IMR-90 (cell line): ENCODE measurements around the gene ANKRD27. TPM values are rescaled to one million over a fixed set of nuclear protein-coding genes. Genes with fewer than 3 reads are reported as not detected.

Experiments used
- ATAC-seq: fragments of 200-7000 bp; cut with Tn5 transposase; 2 replicates; pipeline ENCODE4 v1.9.1; 2020; ENCODE audit warnings: low read depth, mild to moderate bottlenecking, moderate library complexity
- BruUV-seq: library from RNA; stranded (reverse); fragments of 400-500 nt; replicated peaks from 2 replicates; lab custom pipeline; 2021; lab: Mats Ljungman, UMichigan
- CTCF ChIA-PET: fragments of 300-600 bp; formaldehyde crosslinking; extraction: SDS; loops from one replicate; lab custom pipeline; 2021; ENCODE audit warnings: antibody characterized with exemption; lab: Yijun Ruan, JAX
- POLR2A ChIA-PET: fragments of 300-600 bp; sonication (Branson Sonifier 250); formaldehyde crosslinking; loops from one replicate; lab custom pipeline; 2022; ENCODE audit warnings: antibody characterized with exemption; ENCODE audit not compliant: unreplicated experiment; lab: Charles Lee
- DNase-seq: peaks from one replicate; pipeline ENCODE4 v3.0.0; 2013
- H2AFZ ChIP-seq: replicated peaks from 2 replicates; pipeline ENCODE3; 2013; ENCODE audit warnings: low read length, mild to moderate bottlenecking; ENCODE audit not compliant: poor library complexity
- H2AK5ac ChIP-seq: 2 replicates; pipeline ENCODE4 v1.6.1; 2013; ENCODE audit warnings: low read depth, low read length, inconsistent platforms
- H2AK9ac ChIP-seq: replicated peaks from 2 replicates; pipeline ENCODE3; 2013; ENCODE audit warnings: mild to moderate bottlenecking, low read depth, low read length, moderate library complexity; ENCODE audit not compliant: poor library complexity
- H2BK120ac ChIP-seq: 2 replicates; pipeline ENCODE4 v1.6.1; 2013; ENCODE audit warnings: low read depth, low read length, inconsistent platforms
- H2BK15ac ChIP-seq: 3 replicates; pipeline ENCODE4 v1.6.1; 2013; ENCODE audit warnings: low read depth, low read length, inconsistent platforms
- H2BK20ac ChIP-seq: 2 replicates; pipeline ENCODE4 v1.6.1; 2013; ENCODE audit warnings: low read depth, mild to moderate bottlenecking, inconsistent platforms, low read length, moderate library complexity
- H2BK5ac ChIP-seq: 2 replicates; pipeline ENCODE4 v1.6.1; 2013; ENCODE audit warnings: mild to moderate bottlenecking, low read depth, low read length, inconsistent platforms; ENCODE audit not compliant: poor library complexity, severe bottlenecking
- H3K14ac ChIP-seq: replicated peaks from 2 replicates; pipeline ENCODE4 v1.6.1; 2013; ENCODE audit warnings: low read depth, low read length, inconsistent platforms
- H3K18ac ChIP-seq: 2 replicates; pipeline ENCODE4 v1.6.1; 2013; ENCODE audit warnings: low read depth, low read length, control low read depth
- H3K23ac ChIP-seq: 2 replicates; pipeline ENCODE4 v1.6.1; 2013; ENCODE audit warnings: low read depth, low read length, inconsistent platforms
- H3K27ac ChIP-seq: 2 replicates; pipeline ENCODE4 v1.5.1; 2013; ENCODE audit warnings: mild to moderate bottlenecking, control low read depth, low read length; ENCODE audit not compliant: insufficient read depth
- H3K27me3 ChIP-seq: 2 replicates; pipeline ENCODE4 v1.6.1; 2013; ENCODE audit warnings: low read length; ENCODE audit not compliant: control insufficient read depth, insufficient read depth
- H3K36me3 ChIP-seq: 2 replicates; pipeline ENCODE4 v1.6.1; 2013; ENCODE audit warnings: low read length, mixed read lengths; ENCODE audit not compliant: control insufficient read depth, insufficient read depth
- H3K4ac ChIP-seq: 2 replicates; pipeline ENCODE4 v1.6.1; 2013; ENCODE audit warnings: low read depth, low read length, inconsistent platforms
- H3K4me1 ChIP-seq: 2 replicates; pipeline ENCODE4 v1.6.1; 2013; ENCODE audit warnings: low read length, mixed read lengths; ENCODE audit not compliant: control insufficient read depth, insufficient read depth
- H3K4me2 ChIP-seq: 2 replicates; pipeline ENCODE4 v1.6.1; 2013; ENCODE audit warnings: low read depth, mild to moderate bottlenecking, control low read depth, low read length, moderate library complexity
- H3K4me3 ChIP-seq: 2 replicates; pipeline ENCODE4 v1.5.1; 2013; ENCODE audit warnings: low read depth, mild to moderate bottlenecking, control low read depth, low read length, moderate library complexity; ENCODE audit not compliant: insufficient read depth
- H3K56ac ChIP-seq: 2 replicates; pipeline ENCODE4 v1.6.1; 2013; ENCODE audit warnings: low read length, inconsistent platforms; ENCODE audit not compliant: insufficient read depth; ENCODE audit errors: extremely low read depth
- H3K79me1 ChIP-seq, 2 experiments: 2 replicates each; pipeline ENCODE4 v1.6.1; 2013; ENCODE audit warnings: low read length in 2 of 2, inconsistent platforms in 1 of 2, low read depth in 1 of 2
- H3K9ac ChIP-seq: 2 replicates; pipeline ENCODE4 v1.6.1; 2013; ENCODE audit warnings: low read depth, low read length, control low read depth
- H3K9me1 ChIP-seq: 2 replicates; pipeline ENCODE4 v1.6.1; 2013; ENCODE audit warnings: low read length, inconsistent platforms; ENCODE audit not compliant: insufficient read depth
- H3K9me3 ChIP-seq: 2 replicates; pipeline ENCODE4 v1.6.1; 2013; ENCODE audit warnings: low read length; ENCODE audit not compliant: control insufficient read depth, insufficient read depth
- H4K20me1 ChIP-seq: 2 replicates; pipeline ENCODE4 v1.6.1; 2013; ENCODE audit warnings: low read length, inconsistent platforms; ENCODE audit not compliant: insufficient read depth
- H4K5ac ChIP-seq: 2 replicates; pipeline ENCODE4 v1.6.1; 2013; ENCODE audit warnings: mild to moderate bottlenecking, low read depth, low read length, control low read depth
- H4K8ac ChIP-seq, 2 experiments: 2 replicates each; pipeline ENCODE4 v1.6.1; 2013; ENCODE audit warnings: low read depth in 2 of 2, low read length in 2 of 2, control low read depth in 1 of 2, inconsistent platforms in 1 of 2
- H4K91ac ChIP-seq: 2 replicates; pipeline ENCODE4 v1.6.1; 2013; ENCODE audit warnings: low read depth, low read length, inconsistent platforms; ENCODE audit not compliant: insufficient read depth
- MAFK ChIP-seq: IDR thresholded peaks from 2 replicates; pipeline ENCODE4 v1.6.1; 2012; ENCODE audit warnings: low read depth, low read length, improper control_type of control experiment
- RFX5 ChIP-seq: IDR thresholded peaks from 2 replicates; pipeline ENCODE4 v1.8.0; 2012; ENCODE audit warnings: low read depth, mild to moderate bottlenecking, low read length, moderate library complexity
- SMC3 ChIP-seq: fragments of 150-350 bp; IDR thresholded peaks from 2 replicates; pipeline ENCODE4 v1.6.1; 2016; ENCODE audit warnings: low read depth, mild to moderate bottlenecking, antibody characterized with exemption, low read length, moderate library complexity
- WGBS, 2 experiments: methylation state at CpG; one replicate each; pipeline versions ENCODE4 v1.1.5 to v1.1.7; 2013; ENCODE audit warnings: missing lambda C conversion rate in 2 of 2; ENCODE audit not compliant: insufficient read length in 1 of 2; ENCODE audit errors: extremely low coverage in 2 of 2; 5-methylcytosine and 5-hydroxymethylcytosine counted together
- dilution Hi-C: fragments of 300-500 bp; cut with HindIII; formaldehyde crosslinking; loops from one replicate; pipeline ENCODE4 v1.14.3; 2018; ENCODE audit warnings: low sequenced_read_pairs; ENCODE audit not compliant: unreplicated experiment
- in situ Hi-C: fragments of 300-500 bp; cut with MboI; formaldehyde crosslinking; loops from 3 replicates; pipeline ENCODE4 v1.14.3; 2019; ENCODE audit warnings: low sequenced_read_pairs, inconsistent platforms, mixed read lengths
- intact Hi-C: fragments of 100-400 bp; cut with micrococcal nuclease; formaldehyde crosslinking; loops from 2 replicates; pipeline ENCODE4 v1.10.0; 2022
- polyA plus RNA-seq, 3 experiments: library from polyadenylated mRNA; depleted of rRNA; stranded (reverse); fragments of >200 nt; gene quantifications; 2 replicates each; pipeline ENCODE4 v1.2.3, GENCODE V29; 2012; ENCODE audit warnings: low replicate concordance in 1 of 3
- total RNA-seq: library from RNA; depleted of rRNA; stranded (reverse); fragments of >200 nt; gene quantifications from 2 replicates; pipeline ENCODE4 v1.2.3, GENCODE V29; 2012

Gene ANKRD27
- total and polyA plus RNA-seq, 2 of the 4 experiments (the other 2 are of a cell fraction): 16.7 to 35.0 TPM

GRCh38 chr19:32686847-32687475 lies 12.0 kb upstream of the ANKRD27 start:
- no peak for ATAC-seq
- POLR2A ChIA-PET: no interaction called here
- dilution Hi-C loops: no loop called here

More at GRCh38 chr19:32686847-32687475, 12.0 kb upstream of the ANKRD27 start:
- H4K20me1 ChIP-seq: no peaks in the 10 kb centered on the region
- no peak overlapping the region for H2AK5ac ChIP-seq
- no peak overlapping the region for H2BK20ac ChIP-seq
- no peak overlapping the region for H4K5ac ChIP-seq
- H4K91ac ChIP-seq: no peak overlapping the region
- H3K4me3 ChIP-seq: no peak overlapping the region
- H3K4ac ChIP-seq: no peak overlapping the region
- H3K27ac ChIP-seq: no peak overlapping the region
- H2AK9ac ChIP-seq: no peak overlapping the region
- H3K9me3 ChIP-seq: no peaks in the 10 kb centered on the region
- CTCF ChIA-PET: no interaction called here
- WGBS, 2 experiments: 95% methylated on average over 3 of the region's 6 CpGs; no CpG with 5 or more reads in 1 of the 2 experiments
- H3K56ac ChIP-seq: no peak overlapping the region
- no peak overlapping the region for H3K23ac ChIP-seq
- no peak for DNase-seq
- 0 out of 2 replicates have a peak, but pooled peaks cover 3% of the 10 kb centered on the region for H3K27me3 ChIP-seq
- H2BK15ac ChIP-seq: no peak overlapping the region
- H3K4me1 ChIP-seq: 0 out of 2 replicates have a peak, but pooled peaks cover 2% of the 10 kb centered on the region
- H3K79me1 ChIP-seq: 0 out of 4 replicates have a peak, but pooled peaks cover 0 to 6% of the 10 kb centered on the region in 2 experiments
- TF ChIP-seq MAFK (no peak), RFX5 (no peak), SMC3 (no peak)
- BruUV-seq: no TSS peak
- intact Hi-C loops (no loop called here), in situ Hi-C loops (no loop called here)
- no peak overlapping the region for H3K18ac ChIP-seq
- no peak overlapping the region for H2BK5ac ChIP-seq
- no peak overlapping the region for H3K4me2 ChIP-seq
- no peak overlapping the region for H2BK120ac ChIP-seq
- H2AFZ ChIP-seq: no peak overlapping the region
- H3K9ac ChIP-seq: no peak overlapping the region
- H3K36me3 ChIP-seq: no peaks in the 10 kb centered on the region
- H4K8ac ChIP-seq: no peak overlapping the region
- H3K9me1 ChIP-seq: no peaks in the 10 kb centered on the region; the same call in 1 of the 2 replicates
- H3K14ac ChIP-seq: no peak overlapping the region
